ENCODE results near the gene RBM38.

Gene RBM38

DNA sequence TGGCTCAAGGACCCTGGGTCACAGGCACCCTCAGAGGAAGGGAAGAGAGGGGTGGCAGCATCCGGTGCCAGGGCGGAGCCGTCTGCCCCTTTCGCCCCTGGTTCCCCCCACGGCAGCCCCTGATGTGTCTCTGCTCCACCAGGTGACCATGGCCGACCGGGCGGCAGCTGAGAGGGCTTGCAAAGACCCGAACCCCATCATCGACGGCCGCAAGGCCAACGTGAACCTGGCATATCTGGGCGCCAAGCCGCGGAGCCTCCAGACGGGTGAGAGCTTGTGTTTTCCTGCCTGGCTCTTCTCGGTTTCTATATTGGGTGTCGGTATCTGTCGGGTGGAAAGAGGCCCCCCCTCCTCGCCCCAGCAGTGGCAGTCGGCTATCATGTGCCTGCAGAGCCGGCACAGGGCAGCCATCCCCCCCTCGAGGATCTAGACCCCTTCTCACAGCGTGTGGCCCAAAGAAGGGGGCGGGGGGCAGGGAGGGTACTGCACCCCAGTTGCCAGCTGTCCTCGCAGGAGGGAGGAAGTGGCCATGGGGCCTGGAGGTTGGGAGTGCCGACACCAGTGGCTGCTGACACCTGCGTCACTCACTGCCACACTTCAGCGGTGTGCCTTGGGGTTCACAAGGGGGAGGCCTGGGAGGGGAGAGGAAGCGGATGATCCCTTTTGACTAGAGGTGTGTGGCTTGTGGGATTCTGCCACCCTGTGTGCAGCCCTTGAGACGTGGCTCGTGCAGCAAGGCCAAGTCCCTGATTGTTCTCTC is 1.5 kb downstream of the RBM38 start:
- DNase-seq: peak; percentile 60 to 61

GRCh38 chr20:57393321-57394120 is 2.3 kb downstream of the RBM38 start:
- DNase-seq: no peak

GRCh38 chr20:57394121-57395082 is 3.2 kb downstream of the RBM38 start:
- no peak for DNase-seq

DNA sequence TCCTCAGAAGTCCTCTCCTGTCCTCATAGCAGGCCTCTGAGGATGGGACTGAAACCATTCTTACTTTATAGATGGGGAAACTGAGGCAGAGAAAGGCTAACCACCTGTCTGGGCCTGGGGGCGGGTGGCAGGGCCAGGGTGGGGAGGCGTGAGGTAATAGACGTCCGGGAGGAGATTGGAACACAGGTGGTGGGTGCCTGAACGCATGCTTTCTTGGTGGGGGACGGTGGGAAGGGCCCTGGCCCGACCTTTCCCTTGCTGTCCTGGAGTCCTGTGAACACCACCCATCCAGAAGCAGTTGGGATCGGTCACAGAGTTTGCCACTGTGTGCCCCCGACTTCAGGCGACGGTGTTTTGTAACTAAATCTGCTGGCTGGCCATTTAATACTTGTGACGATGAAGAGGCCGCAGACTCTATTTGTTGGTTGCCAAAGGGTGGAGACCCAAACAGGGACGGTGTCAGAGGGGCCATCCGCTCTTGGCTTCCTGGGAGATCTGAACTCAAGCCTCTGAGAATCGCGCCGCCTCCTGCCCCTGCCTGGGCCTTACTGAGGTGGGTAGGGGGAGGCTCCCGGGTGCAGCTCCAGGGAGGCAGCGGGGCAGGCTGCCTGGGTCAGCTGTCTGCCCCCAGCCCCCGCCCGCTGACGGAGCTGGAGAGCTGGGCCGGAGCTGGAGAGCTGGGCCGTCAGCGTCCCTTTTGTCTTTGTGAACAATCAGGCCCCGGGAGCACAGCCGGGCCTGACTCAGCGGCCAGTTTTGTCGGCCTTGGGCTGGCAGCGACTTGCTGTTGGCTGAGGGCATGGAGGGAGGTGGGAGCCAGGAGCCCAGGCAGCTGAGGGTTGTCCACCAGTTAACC is 4.1 kb downstream of the RBM38 start:
- DNase-seq: no peak

- no peak for DNase-seq
These were observed 5.2 kb downstream of the RBM38 start for GRCh38 chr20:57396212-57396983.

DNA sequence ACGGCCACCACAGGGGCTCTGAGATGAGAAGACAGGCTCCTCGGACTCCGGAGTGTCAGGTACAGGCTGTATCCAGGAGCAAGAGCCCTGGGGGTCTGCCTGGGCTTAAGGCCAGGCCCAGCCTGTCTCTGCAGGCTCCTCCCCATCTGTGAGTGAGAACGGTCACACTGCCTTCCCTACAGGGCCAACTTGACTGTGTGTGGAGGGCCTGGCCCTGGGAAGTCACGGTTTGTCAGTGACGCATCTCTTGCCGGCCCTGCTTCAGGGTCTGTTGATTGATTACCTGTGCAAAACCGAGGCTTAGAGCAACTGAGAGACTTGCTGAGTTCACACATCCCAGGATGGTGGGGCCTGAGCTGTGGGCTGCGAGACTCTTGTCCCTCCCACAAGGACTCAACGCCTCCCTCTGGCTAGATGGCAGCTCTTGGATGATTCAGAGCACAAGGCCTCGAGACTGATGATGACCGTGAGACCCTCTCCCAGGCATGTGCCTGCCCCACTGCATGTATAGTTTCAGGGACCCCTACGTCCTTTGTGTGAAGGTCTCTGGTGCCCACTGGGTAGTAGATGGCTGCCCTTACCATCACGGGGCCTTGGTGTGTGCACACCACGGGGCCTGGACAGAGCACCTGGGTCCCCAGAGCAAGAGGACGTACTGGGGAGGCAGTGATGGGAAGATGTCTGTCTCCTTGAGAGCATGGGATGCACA is 5.9 kb downstream of the RBM38 start:
- DNase-seq: no peak

- peak in 1 of 2 experiments; percentile 68 for DNase-seq
These were observed 6.5 kb downstream of the RBM38 start for GRCh38 chr20:57397693-57398108.

DNA sequence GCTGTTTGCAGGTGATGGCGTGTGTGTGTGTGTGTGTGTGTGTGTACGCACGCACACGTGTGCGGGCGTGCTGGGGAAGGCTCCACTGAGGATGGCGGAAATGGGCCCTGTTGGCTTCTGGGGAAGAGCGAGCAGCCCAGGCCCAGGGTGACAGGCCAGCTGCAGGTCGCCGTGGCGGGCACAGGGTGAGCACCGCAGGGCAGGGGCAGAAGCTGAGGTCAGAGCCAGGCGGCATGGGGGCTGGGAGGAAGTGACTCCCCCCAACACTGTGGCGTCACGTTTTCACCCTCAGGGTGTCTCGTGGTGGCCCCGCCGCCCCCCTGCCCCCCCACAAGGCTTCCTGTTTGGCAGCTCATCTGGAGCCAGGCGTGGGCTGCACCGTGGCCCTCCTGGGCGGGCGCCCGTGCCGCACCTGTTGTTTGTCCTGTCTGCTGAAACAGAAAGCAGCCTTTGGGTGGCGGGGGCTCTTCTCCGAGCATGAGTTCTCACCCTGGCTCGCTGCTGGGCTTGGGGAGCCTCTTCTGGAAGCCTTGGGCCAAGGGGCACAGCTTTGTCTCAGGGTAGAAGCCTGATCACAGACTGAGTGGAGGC is 7.1 kb downstream of the RBM38 start:
- DNase-seq: peak; percentile 77 to 87

- DNase-seq: no peak
These were observed 7.8 kb downstream of the RBM38 start for GRCh38 chr20:57398901-57399535.

DNA sequence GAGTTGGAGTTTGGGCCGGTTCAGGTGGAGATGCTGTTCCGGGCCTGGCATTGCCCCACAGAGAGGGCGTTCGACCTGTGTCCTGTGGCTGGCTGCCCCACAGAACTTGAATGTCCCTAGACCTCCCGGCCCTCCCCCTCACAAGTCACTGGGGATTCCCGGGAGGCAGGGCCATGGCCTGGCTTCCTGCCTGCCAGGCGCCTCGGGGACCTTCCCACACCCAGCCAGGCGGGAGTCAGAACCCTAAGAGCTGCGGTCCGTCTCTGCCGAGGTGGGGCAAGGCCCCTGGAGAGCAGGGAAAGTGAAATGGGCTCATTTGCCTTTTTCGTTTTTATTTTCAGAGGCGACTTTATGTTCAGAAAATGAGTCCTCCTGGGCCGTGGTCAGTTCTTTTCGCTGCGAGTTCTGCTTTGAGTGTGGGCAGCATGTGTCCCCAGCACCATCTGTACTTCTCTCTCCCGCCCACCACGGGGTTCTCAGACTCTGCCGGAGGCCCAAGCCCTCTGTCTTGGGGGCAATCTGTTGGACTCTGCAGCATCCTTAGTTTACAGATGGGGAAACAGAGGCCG is 8.5 kb downstream of the RBM38 start:
- DNase-seq: peak in 1 of 2 experiments; percentile 40

- no peak for DNase-seq
These were observed 9.1 kb downstream of the RBM38 start for GRCh38 chr20:57400231-57400701.

GRCh38 chr20:57400821-57401564 is 9.8 kb downstream of the RBM38 start:
- no peak for DNase-seq

DNA sequence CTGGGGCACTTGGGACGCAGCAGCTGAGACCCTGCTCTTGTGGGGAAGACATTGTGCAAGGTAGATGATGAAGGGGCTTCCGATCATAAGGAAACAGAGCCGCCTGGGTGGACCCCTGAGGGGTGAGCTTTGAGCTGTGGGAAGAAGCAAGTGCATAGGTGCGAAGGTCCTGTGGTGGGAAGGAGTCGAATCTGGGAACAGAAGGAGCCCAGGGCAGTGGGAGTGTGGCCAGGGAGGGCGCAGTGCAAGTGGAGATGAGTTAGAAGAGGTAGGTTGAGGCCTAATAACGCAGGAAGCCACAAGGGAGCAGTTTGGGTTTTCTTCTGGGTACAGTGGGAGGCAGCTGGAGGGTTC is 10.3 kb downstream of the RBM38 start:
- DNase-seq: no peak

DNA sequence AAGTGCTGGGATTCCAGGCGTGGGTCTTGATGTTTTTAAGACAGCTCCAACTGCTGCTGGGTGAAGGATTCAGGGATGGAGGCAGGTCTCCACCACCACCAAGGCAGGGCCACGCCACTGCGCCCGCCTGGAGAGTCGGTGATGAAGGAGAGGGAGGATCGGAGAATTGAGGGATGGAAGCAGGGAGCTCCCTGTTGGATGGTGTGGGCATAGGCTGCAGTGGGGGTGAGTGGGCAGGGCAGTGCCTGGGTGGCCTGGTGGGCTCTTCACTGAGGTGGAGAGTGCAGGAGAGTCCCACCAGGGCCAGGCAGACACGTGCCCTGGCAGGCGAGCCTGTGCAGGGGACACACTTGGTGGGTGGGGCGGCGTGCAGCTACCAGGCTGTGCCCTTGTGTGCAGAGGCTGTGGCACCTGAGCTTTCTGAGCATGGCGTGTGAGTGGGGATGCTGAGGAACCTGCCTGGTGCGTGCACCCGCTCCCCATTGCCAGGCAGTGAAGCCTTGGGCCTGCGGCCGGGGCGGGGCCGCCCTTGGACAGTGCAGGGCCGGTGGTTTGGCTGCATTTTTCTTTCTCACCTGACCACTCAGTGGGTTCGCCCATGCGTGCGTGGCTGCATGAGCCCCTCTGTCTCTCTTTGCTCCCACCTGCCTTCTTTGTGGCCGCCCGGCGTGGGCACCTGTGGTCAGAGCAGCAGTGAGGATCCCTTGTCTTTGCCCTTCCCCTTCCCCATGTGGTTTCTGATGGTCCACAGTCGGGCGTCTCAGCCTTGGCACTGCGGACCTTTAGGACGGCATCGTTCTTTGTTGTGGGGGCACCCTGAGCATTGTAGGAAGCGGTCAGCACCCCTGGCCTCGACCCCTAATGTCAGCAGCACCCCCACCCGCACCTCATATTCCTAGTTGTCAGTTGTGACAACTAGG is 11.3 kb downstream of the RBM38 start:
- no peak for DNase-seq

- DNase-seq: no peak
These were observed 12.0 kb downstream of the RBM38 start for GRCh38 chr20:57403216-57403615.

GRCh38 chr20:57404006-57404405 is 12.8 kb downstream of the RBM38 start:
- DNase-seq: no peak

- no peak for DNase-seq
These were observed 13.3 kb downstream of the RBM38 start for GRCh38 chr20:57404419-57405072.

Data from stimulated activated CD4-positive, alpha-beta T cell treated with anti-CD3 and anti-CD28 coated beads, Interleukin-4, amount 100 ng/mL, for 4 hours (primary cell).